Kidney (tissue), 14 donors: ENCODE measurements around the gene NANOGP8. TPM values are rescaled to one million over a fixed set of nuclear protein-coding genes. Genes with fewer than 3 reads are reported as not detected.

ENCODE experiments used
- DNase-seq, 5 donors: peaks; one replicate each; pipeline ENCODE4 v3.0.0-alpha.2; 2013 to 2020
- FAIRE-seq: peaks from 2 replicates; lab custom pipeline; 2012; peaks lifted over from hg19 to GRCh38; lab: Jason Lieb, UNC
- H3K27ac ChIP-seq, 2 donors: one replicate each; pipeline ENCODE4 v1.7.0; 2013; ENCODE audit warnings: low read depth in 2 of 2, low read length in 2 of 2, inconsistent platforms in 1 of 2
- H3K27me3 ChIP-seq: one replicate; pipeline ENCODE4 v1.7.1; 2013; ENCODE audit warnings: low read length, inconsistent platforms; ENCODE audit not compliant: control insufficient read depth, insufficient read depth
- H3K36me3 ChIP-seq, 3 donors: one replicate each; pipeline versions ENCODE4 v1.7.0 to v1.7.1; 2013; ENCODE audit warnings: low read length in 3 of 3, control low read depth in 1 of 3, inconsistent platforms in 1 of 3; ENCODE audit not compliant: insufficient read depth in 3 of 3, control insufficient read depth in 2 of 3
- H3K4me1 ChIP-seq, 3 donors: one replicate each; pipeline versions ENCODE4 v1.7.0 to v1.7.1; 2013; ENCODE audit warnings: low read length in 3 of 3, inconsistent platforms in 1 of 3, low read depth in 1 of 3; ENCODE audit not compliant: control insufficient read depth in 2 of 3, insufficient read depth in 2 of 3
- H3K4me3 ChIP-seq, 3 donors: one replicate each; pipeline versions ENCODE4 v1.7.0 to v1.8.1; 2013; ENCODE audit warnings: low read length in 3 of 3, control low read depth in 1 of 3, inconsistent platforms in 1 of 3
- H3K9ac ChIP-seq, 3 donors: one replicate each; pipeline versions ENCODE4 v1.7.0 to v1.7.1; 2013; ENCODE audit warnings: low read length in 3 of 3, control low read depth in 1 of 3, inconsistent platforms in 1 of 3
- H3K9me3 ChIP-seq, 3 donors: one replicate each; pipeline versions ENCODE4 v1.7.0 to v1.7.1; 2013; ENCODE audit warnings: low read length in 3 of 3, control low read depth in 1 of 3, inconsistent platforms in 1 of 3; ENCODE audit not compliant: control insufficient read depth in 2 of 3, insufficient read depth in 1 of 3
- CTCF ChIP-seq: IDR thresholded peaks from 3 replicates; pipeline ENCODE4 v1.5.1; 2012; ENCODE audit warnings: mild to moderate bottlenecking, moderate library complexity, borderline replicate concordance; ENCODE audit not compliant: insufficient read depth; ENCODE audit errors: extremely low read depth
- intact Hi-C: fragments of 100-400 bp; cut with DNase I; formaldehyde crosslinking; loops from one replicate; pipeline ENCODE4 v1.11.1; 2022
- polyA plus RNA-seq: library from polyadenylated mRNA; stranded (reverse); fragments of 350-450 nt; fragmentation: Illumina TruSeq; extraction: RNeasy Lipid Tissue Mini Kit (QIAGEN cat#74804); gene quantifications from one replicate; pipeline ENCODE4 v1.2.3, GENCODE V29; 2014; ENCODE audit warnings: low read depth, low replicate concordance; ENCODE audit not compliant: insufficient read depth
- total RNA-seq: library from RNA; stranded (reverse); fragmentation: NEBNext Ultra II Directional; extraction: Animal tissue kit (Norgen Biotek cat#: 25700); gene quantifications from one replicate; pipeline ENCODE4 v1.2.1, GENCODE V29; 2021
- donor health status: control.
- donor health status: control.
- donor health status: control.
- donor health status: control.
- donor health status: control.
- donor health status: DM: yes; HTN: yes; CAD: no.
- donor health status: Normal renal cell carcinoma (clear cell type).

The NANOGP8 gene
- total and polyA plus RNA-seq, 2 donors from 2014 or later, result 1.3 TPM; not detected in 1

- no peaks in the 10 kb centered on the region for H3K4me1 ChIP-seq
- H3K36me3 ChIP-seq, result no peaks in the 10 kb centered on the region
- FAIRE-seq (no peak), DNase-seq (no peak)
- intact Hi-C loops, result no loop called here
- H3K4me3 ChIP-seq, result no peak overlapping the region
- H3K9me3 ChIP-seq, result no peaks in the 10 kb centered on the region
- H3K27me3 ChIP-seq, result no peaks in the 10 kb centered on the region
- no peak overlapping the region for H3K9ac ChIP-seq
- no peak for TF ChIP-seq CTCF
- no peak overlapping the region for H3K27ac ChIP-seq
Measured at GRCh38 chr15:35062738-35063099, 22.4 kb downstream of the NANOGP8 start.

- no peaks in the 10 kb centered on the region for H3K9me3 ChIP-seq
- H3K27ac ChIP-seq, result no peak overlapping the region
- intact Hi-C loops, result no loop called here
- no peak for DNase-seq
- FAIRE-seq, result no peak
- H3K4me1 ChIP-seq, result no peaks in the 10 kb centered on the region
- no peak overlapping the region for H3K9ac ChIP-seq
- no peaks in the 10 kb centered on the region for H3K27me3 ChIP-seq
- H3K4me3 ChIP-seq, result no peak overlapping the region
- H3K36me3 ChIP-seq, result no peaks in the 10 kb centered on the region
- no peak for TF ChIP-seq CTCF
Measured at GRCh38 chr15:35061825-35062737, 23.0 kb downstream of the NANOGP8 start.

GRCh38 chr15:35061161-35061824, 23.8 kb downstream of the NANOGP8 start:
- H3K4me1 ChIP-seq, result no peaks in the 10 kb centered on the region
- no peak for TF ChIP-seq CTCF
- no peaks in the 10 kb centered on the region for H3K9me3 ChIP-seq
- intact Hi-C loops, result no loop called here
- no peak for DNase-seq
- H3K36me3 ChIP-seq, result no peaks in the 10 kb centered on the region
- no peak overlapping the region for H3K9ac ChIP-seq
- H3K27me3 ChIP-seq, result no peaks in the 10 kb centered on the region
- H3K4me3 ChIP-seq, result no peak overlapping the region
- no peak overlapping the region for H3K27ac ChIP-seq
- FAIRE-seq, result no peak
